ENCODE results near the gene ZNF496. TPM values are rescaled to one million over a fixed set of nuclear protein-coding genes. Genes with fewer than 3 reads are reported as not detected.

The ZNF496 gene
- total RNA-seq, 1 donor from 2014 or later, result 47.1 TPM

DNA sequence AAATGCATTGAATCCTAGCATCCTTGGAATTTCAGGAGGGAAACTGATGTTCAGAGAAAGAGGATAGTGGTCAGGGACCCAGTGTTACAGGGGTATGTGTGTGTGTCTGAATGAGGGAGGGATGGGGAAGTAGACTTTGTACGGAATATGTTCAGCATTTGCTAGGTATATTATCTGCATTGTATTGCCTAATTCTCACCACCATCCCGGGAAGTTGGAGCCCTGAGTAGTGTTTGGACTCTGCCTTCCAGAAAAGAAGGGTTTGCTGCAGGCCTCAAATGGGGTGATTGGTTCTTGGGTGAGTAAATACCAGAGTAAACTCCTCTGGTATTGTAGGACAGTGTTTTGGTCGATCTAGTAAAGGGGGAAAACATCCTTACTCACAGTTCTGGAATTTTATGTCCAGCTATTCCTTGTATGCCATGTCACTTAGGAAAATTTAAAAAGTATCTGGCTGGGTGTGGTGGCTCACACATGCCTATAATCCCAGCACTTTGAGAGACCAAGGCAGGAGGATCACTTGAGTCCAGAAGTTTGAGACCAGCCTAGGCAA lies 7.1 kb upstream of the ZNF496 start:
- Mint-ChIP-seq H3K9me3 (no peaks in the 10 kb centered on the region), H3K27me3 (no peaks in the 10 kb centered on the region), H3K36me3 (peaks cover 33% of the 10 kb centered on the region), H3K4me3 (no peak overlapping the region), H3K4me1 (ENCODE audit: unreplicated experiment) (peaks cover 45% of the 10 kb centered on the region), H3K27ac (no peak overlapping the region)
- no peak for DNase-seq (ENCODE audit: extremely low spot score, unreplicated experiment)
- TF ChIP-seq, protein P1, sequence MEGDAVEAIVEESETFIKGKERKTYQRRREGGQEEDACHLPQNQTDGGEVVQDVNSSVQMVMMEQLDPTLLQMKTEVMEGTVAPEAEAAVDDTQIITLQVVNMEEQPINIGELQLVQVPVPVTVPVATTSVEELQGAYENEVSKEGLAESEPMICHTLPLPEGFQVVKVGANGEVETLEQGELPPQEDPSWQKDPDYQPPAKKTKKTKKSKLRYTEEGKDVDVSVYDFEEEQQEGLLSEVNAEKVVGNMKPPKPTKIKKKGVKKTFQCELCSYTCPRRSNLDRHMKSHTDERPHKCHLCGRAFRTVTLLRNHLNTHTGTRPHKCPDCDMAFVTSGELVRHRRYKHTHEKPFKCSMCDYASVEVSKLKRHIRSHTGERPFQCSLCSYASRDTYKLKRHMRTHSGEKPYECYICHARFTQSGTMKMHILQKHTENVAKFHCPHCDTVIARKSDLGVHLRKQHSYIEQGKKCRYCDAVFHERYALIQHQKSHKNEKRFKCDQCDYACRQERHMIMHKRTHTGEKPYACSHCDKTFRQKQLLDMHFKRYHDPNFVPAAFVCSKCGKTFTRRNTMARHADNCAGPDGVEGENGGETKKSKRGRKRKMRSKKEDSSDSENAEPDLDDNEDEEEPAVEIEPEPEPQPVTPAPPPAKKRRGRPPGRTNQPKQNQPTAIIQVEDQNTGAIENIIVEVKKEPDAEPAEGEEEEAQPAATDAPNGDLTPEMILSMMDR (conservative IDR thresholded peaks at IDR 0.05), result no peak

DNA sequence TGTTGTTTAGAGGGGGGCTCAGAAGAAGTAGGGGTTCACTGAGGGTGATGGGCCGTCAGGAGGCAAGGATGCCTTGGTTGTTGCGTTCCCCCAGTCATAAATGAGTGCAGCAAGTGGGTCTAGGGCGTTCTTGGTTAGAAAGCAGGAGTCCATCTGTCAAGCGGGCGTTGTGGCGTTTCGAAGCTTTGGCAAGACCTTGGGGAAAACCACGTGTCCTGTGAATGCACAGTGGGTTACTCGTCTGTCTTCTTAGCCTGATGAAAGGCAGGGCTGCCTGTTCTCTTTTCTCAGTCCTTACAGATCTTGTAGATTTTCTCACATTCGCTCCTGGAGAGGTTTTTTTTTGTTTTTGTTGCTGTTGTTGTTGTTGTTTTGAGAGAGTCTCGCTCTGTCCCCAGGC lies 6.3 kb upstream of the ZNF496 start:
- DNase-seq (ENCODE audit: extremely low spot score, unreplicated experiment), result no peak
- H3K4me1 Mint-ChIP-seq (ENCODE audit: unreplicated experiment), result peaks cover 52% of the 10 kb centered on the region
- no peak overlapping the region for H3K27ac Mint-ChIP-seq
- TF ChIP-seq, protein P1 (conservative IDR thresholded peaks at IDR 0.05), result no peak
- peaks cover 38% of the 10 kb centered on the region for H3K36me3 Mint-ChIP-seq
- H3K9me3 Mint-ChIP-seq, result no peaks in the 10 kb centered on the region
- H3K4me3 Mint-ChIP-seq, result no peak overlapping the region
- no peaks in the 10 kb centered on the region for H3K27me3 Mint-ChIP-seq

DNA sequence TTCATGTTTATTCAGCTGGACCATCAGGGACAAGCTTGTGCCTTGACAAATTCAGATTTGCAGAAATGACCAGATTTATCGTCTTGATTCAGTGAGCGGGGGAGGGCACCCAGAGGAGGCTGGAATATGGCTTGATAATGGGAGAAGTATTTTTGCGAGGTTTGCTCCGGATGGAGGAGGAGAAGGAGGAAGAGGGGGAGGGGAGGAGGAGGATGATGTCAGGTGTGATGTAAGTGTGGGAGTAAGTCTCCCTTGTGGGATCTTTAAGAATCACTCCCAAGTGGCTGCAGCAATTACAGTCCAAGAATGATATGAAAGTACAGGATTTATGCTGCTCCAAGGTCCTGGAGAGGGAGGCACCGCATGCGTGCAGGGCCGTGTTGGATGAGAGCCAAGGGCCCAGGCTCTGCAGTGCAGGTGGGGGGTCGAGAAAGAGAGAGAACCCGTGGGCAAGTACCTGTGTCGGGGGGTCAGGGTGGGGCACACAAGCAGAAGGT lies 5.6 kb upstream of the ZNF496 start:
- H3K4me3 Mint-ChIP-seq, result no peak overlapping the region
- DNase-seq (ENCODE audit: extremely low spot score, unreplicated experiment), result no peak
- TF ChIP-seq, protein P1 (conservative IDR thresholded peaks at IDR 0.05), result no peak
- no peak overlapping the region for H3K27ac Mint-ChIP-seq
- no peaks in the 10 kb centered on the region for H3K27me3 Mint-ChIP-seq
- H3K4me1 Mint-ChIP-seq (ENCODE audit: unreplicated experiment), result peaks cover 51% of the 10 kb centered on the region
- H3K9me3 Mint-ChIP-seq, result no peaks in the 10 kb centered on the region
- peaks cover 34% of the 10 kb centered on the region for H3K36me3 Mint-ChIP-seq

DNA sequence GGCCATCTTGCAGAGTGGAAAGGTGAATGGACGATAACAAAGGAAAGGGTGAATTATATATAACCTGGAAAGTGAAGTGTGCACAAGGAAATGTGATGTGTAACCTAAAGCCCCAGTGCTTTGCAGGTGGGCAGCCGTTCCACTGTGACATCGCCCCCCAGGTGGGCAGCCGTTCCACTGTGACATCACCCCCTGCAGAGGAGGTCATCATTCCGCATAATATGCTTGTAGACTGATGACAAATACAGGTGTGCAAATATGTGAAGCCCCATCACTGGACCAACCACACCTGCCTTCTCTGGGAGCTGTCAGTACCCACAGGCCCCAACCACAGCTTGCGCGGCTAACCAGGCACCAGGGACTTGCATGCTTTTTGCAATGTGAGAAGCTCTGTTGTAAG lies 4.7 kb upstream of the ZNF496 start:
- Mint-ChIP-seq H3K9me3 (no peaks in the 10 kb centered on the region), H3K27me3 (no peaks in the 10 kb centered on the region), H3K4me1 (ENCODE audit: unreplicated experiment) (peaks cover 51% of the 10 kb centered on the region), H3K27ac (no peak overlapping the region), H3K36me3 (peaks cover 34% of the 10 kb centered on the region), H3K4me3 (no peak overlapping the region)
- TF ChIP-seq, protein P1 (conservative IDR thresholded peaks at IDR 0.05), result no peak
- no peak for DNase-seq (ENCODE audit: extremely low spot score, unreplicated experiment)

DNA sequence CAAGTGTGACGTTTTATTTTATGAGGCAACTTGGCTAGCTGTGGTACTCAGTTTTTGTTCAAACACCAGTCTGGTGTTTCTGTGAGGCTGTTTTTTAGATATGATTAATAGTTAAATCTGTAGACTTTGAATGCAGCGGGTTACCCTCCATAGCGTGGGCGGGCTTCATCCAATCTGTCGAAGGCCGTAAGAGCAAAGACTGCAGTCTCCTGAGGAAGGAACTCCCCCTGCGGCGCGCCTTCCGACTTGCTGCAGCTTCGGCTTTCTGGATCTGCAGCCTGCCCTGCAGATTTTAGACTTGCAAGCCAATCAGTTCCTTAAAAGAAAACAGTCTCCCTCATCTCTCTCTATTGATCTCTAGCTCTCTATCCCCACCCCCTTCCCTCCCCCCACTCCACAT lies 4.2 kb upstream of the ZNF496 start:
- DNase-seq (ENCODE audit: extremely low spot score, unreplicated experiment), result no peak

More for the DNA sequence above, 4.2 kb upstream of the ZNF496 start:
- H3K4me1 Mint-ChIP-seq (ENCODE audit: unreplicated experiment), result peaks cover 51% of the 10 kb centered on the region
- H3K27ac Mint-ChIP-seq, result no peak overlapping the region
- H3K27me3 Mint-ChIP-seq, result no peaks in the 10 kb centered on the region
- peaks cover 34% of the 10 kb centered on the region for H3K36me3 Mint-ChIP-seq
- TF ChIP-seq, protein P1 (conservative IDR thresholded peaks at IDR 0.05), result no peak
- H3K4me3 Mint-ChIP-seq, result no peak overlapping the region
- no peaks in the 10 kb centered on the region for H3K9me3 Mint-ChIP-seq
